Spinal cord (tissue), 10 donors: ENCODE data around the gene KRTAP4-6. TPM values are rescaled to one million over a fixed set of nuclear protein-coding genes. Genes with fewer than 3 reads are reported as not detected.
"Not testable (repeated sequence)": the region's sequence is repeated elsewhere in the genome, so short reads cannot be mapped to it uniquely, and the experiment has no call there.

Source experiments
- DNase-seq, 6 donors: peaks; one replicate each; pipeline versions ENCODE4 v3.0.0 to v3.0.0-alpha.2; 2013 to 2015; ENCODE audit warnings: low spot score in 6 of 6, low read depth in 4 of 6
- H3K27ac ChIP-seq: one replicate; pipeline ENCODE4 v1.5.1; 2013; ENCODE audit warnings: low read depth, low read length, control low read depth
- H3K27me3 ChIP-seq: one replicate; pipeline ENCODE4 v1.6.1; 2013; ENCODE audit warnings: low read length; ENCODE audit not compliant: control insufficient read depth, insufficient read depth
- H3K36me3 ChIP-seq: one replicate; pipeline ENCODE4 v1.6.1; 2013; ENCODE audit warnings: low read length; ENCODE audit not compliant: control insufficient read depth, insufficient read depth
- H3K4me1 ChIP-seq: one replicate; pipeline ENCODE4 v1.6.1; 2013; ENCODE audit warnings: low read length; ENCODE audit not compliant: control insufficient read depth, insufficient read depth
- H3K4me3 ChIP-seq: one replicate; pipeline ENCODE4 v1.5.1; 2013; ENCODE audit warnings: low read depth, low read length, control low read depth
- H3K9me3 ChIP-seq: one replicate; pipeline ENCODE4 v1.6.1; 2013; ENCODE audit warnings: low read length; ENCODE audit not compliant: control insufficient read depth, insufficient read depth
- WGBS: methylation state at CpG from one replicate; pipeline ENCODE4 v1.1.5; 2013; ENCODE audit warnings: missing lambda C conversion rate; ENCODE audit not compliant: insufficient coverage; 5-methylcytosine and 5-hydroxymethylcytosine counted together
- polyA plus RNA-seq, 2 donors: library from polyadenylated mRNA; unstranded; fragments of 120-200 nt; gene quantifications; one replicate each; pipeline ENCODE4 v1.2.1, GENCODE V29; 2013; ENCODE audit not compliant: insufficient read length in 2 of 2
- total RNA-seq, 2 donors: library from RNA; depleted of rRNA in 1 of 2; stranded (reverse); fragments of 120-200 nt in 1 of 2; fragments of >200 nt in 1 of 2; gene quantifications; one replicate each; pipeline versions ENCODE4 v1.2.3 to v1.2.4, GENCODE V29; 2013 to 2014
- donor health status: healthy.

Gene KRTAP4-6
- total and polyA plus RNA-seq, 4 donors: not detected

DNA sequence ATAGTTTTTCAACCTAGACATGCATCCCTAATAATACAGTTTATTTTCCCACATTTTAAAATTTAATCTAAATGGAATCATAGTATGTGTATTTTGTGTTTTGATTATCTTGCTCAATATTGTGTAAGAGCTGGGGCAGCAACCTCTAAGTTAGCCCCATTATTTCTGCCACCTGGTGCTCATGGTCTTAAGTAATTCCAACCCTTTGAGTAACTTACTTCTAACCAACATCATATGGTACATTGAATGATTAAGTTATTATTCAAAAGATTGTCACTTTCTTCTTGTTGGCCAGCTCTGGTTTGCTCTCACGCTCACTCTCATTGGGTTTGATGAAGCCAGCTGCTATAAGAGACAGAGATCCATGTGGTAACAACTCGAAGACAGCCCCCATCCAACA is 31.5 kb upstream of the KRTAP4-6 start:
- WGBS: no CpG with 5 or more reads among the region's 2 CpGs
- DNase-seq: no peak
- H3K9me3 ChIP-seq: no peaks in the 10 kb centered on the region
- no peak overlapping the region for H3K27ac ChIP-seq
- no peaks in the 10 kb centered on the region for H3K27me3 ChIP-seq
- H3K36me3 ChIP-seq: no peaks in the 10 kb centered on the region
- H3K4me1 ChIP-seq: no peaks in the 10 kb centered on the region
- H3K4me3 ChIP-seq: no peak overlapping the region

GRCh38 chr17:41168121-41168520 is 27.8 kb upstream of the KRTAP4-6 start, which contains the start of gene KRTAP4-3:
TSS of gene KRTAP4-3 (minus strand) at chr17:41168221. CDS start at chr17:41168172, 49 bp downstream.
- H3K4me3 ChIP-seq: no peak within 1 kb of the TSS
- no peak for DNase-seq
- H3K27ac ChIP-seq: no peak within 1 kb of the TSS
- 100% methylated on average over 1 of the region's 1 CpG for WGBS
- no peaks in the 10 kb centered on the region for H3K9me3 ChIP-seq
- H3K36me3 ChIP-seq: no peaks in the 10 kb centered on the region
- H3K4me1 ChIP-seq: no peaks in the 10 kb centered on the region
- H3K27me3 ChIP-seq: no peaks in the 10 kb centered on the region

- WGBS: 73% methylated on average over 7 of the region's 7 CpGs
Measured at GRCh38 chr17:41167561-41167960, 27.2 kb upstream of the KRTAP4-6 start.

DNA sequence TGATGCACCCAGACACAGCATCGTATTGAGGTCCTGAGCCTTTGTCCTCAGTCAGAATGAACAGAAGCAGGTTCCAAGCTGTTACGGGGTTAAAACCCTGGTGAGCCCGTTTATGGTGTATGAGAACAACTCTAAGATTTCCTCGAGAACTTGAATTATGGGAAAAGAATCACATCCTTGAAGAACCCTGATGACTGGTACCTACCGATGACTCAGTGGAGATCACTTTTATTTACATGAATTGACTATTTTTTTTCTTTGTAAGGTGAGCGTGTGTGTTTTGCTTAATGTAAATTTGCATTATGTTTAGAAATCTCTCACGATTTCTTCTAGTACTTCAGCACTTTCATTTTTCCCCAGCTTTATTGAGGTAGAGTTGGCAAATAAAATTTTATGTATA is 23.5 kb upstream of the KRTAP4-6 start:
- Histone ChIP-seq H3K27ac (no peak overlapping the region), H3K9me3 (no peaks in the 10 kb centered on the region), H3K36me3 (no peaks in the 10 kb centered on the region), H3K4me1 (no peaks in the 10 kb centered on the region), H3K4me3 (no peak overlapping the region), H3K27me3 (no peaks in the 10 kb centered on the region)
- WGBS: 78% methylated on average over 1 of the region's 7 CpGs
- no peak for DNase-seq

More at GRCh38 chr17:41167561-41167960, 27.2 kb upstream of the KRTAP4-6 start:
- H3K36me3 ChIP-seq: no peaks in the 10 kb centered on the region
- no peak overlapping the region for H3K4me3 ChIP-seq
- no peaks in the 10 kb centered on the region for H3K9me3 ChIP-seq
- H3K27me3 ChIP-seq: no peaks in the 10 kb centered on the region
- no peak for DNase-seq
- no peak overlapping the region for H3K27ac ChIP-seq
- H3K4me1 ChIP-seq: no peaks in the 10 kb centered on the region

GRCh38 chr17:41160648-41161047 is 20.3 kb upstream of the KRTAP4-6 start, which contains the start of gene KRTAP4-4:
TSS of gene KRTAP4-4 (minus strand) at chr17:41160748. CDS start at chr17:41160691, 57 bp downstream.
- DNase-seq: no peak
- no peaks in the 10 kb centered on the region for H3K27me3 ChIP-seq
- 40% methylated on average over 1 of the region's 1 CpG for WGBS
- no peak within 1 kb of the TSS for H3K4me3 ChIP-seq
- H3K27ac ChIP-seq: no peak within 1 kb of the TSS
- no peaks in the 10 kb centered on the region for H3K4me1 ChIP-seq
- no peaks in the 10 kb centered on the region for H3K36me3 ChIP-seq
- H3K9me3 ChIP-seq: no peaks in the 10 kb centered on the region

GRCh38 chr17:41160190-41160589 is 19.8 kb upstream of the KRTAP4-6 start:
- not testable (repeated sequence) for H3K4me3 ChIP-seq, H3K27me3 ChIP-seq, H3K4me1 ChIP-seq, H3K36me3 ChIP-seq, DNase-seq, H3K9me3 ChIP-seq, H3K27ac ChIP-seq
- WGBS: 95% methylated on average over 3 of the region's 3 CpGs

DNA sequence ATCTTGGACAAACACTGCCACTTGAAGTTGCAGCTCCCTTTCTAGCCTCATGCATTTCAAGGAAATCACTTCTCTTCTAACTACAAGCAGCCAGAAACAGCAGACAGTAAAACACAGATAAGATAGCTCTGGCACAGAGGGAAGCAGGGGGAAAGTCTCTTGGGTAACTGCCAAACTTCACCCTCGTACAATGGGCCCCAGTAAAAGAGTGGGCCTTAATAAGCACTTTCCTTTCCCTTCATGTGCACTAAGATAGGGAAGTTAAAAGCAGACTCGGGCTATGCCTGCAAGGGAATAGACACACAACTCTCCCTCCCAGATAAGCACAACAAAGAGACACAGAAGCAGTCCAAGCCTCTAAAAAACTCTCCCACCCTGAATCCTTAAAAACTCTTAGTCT is 13.5 kb upstream of the KRTAP4-6 start:
- DNase-seq: peak in 3 of 6 donors; percentile 4 to 57 (median 34)
- no CpG with 5 or more reads among the region's 2 CpGs for WGBS
- H3K4me3 ChIP-seq: no peak overlapping the region
- H3K9me3 ChIP-seq: no peaks in the 10 kb centered on the region
- H3K36me3 ChIP-seq: no peaks in the 10 kb centered on the region
- no peaks in the 10 kb centered on the region for H3K4me1 ChIP-seq
- H3K27ac ChIP-seq: no peak overlapping the region
- H3K27me3 ChIP-seq: no peaks in the 10 kb centered on the region

- no peaks in the 10 kb centered on the region for H3K36me3 ChIP-seq
- no peaks in the 10 kb centered on the region for H3K9me3 ChIP-seq
- H3K4me1 ChIP-seq: no peaks in the 10 kb centered on the region
- H3K27me3 ChIP-seq: no peaks in the 10 kb centered on the region
- DNase-seq: no peak
- no CpG with 5 or more reads among the region's 2 CpGs for WGBS
- no peak overlapping the region for H3K4me3 ChIP-seq
- H3K27ac ChIP-seq: no peak overlapping the region
Measured at GRCh38 chr17:41151525-41151924, 11.2 kb upstream of the KRTAP4-6 start.

GRCh38 chr17:41150026-41150425 is 9.7 kb upstream of the KRTAP4-6 start:
- no peaks in the 10 kb centered on the region for H3K9me3 ChIP-seq
- no peaks in the 10 kb centered on the region for H3K27me3 ChIP-seq
- 100% methylated on average over 1 of the region's 4 CpGs for WGBS
- H3K4me1 ChIP-seq: no peaks in the 10 kb centered on the region
- DNase-seq: no peak
- no peak overlapping the region for H3K27ac ChIP-seq
- no peak overlapping the region for H3K4me3 ChIP-seq
- H3K36me3 ChIP-seq: no peaks in the 10 kb centered on the region

GRCh38 chr17:41149652-41149985 is 9.3 kb upstream of the KRTAP4-6 start, which contains the start of gene KRTAP4-5:
TSS of gene KRTAP4-5 (minus strand) at chr17:41149825. CDS start at chr17:41149767, 58 bp downstream.
- Histone ChIP-seq H3K4me1 (no peaks in the 10 kb centered on the region), H3K27me3 (no peaks in the 10 kb centered on the region), H3K4me3 (no peak within 1 kb of the TSS), H3K9me3 (no peaks in the 10 kb centered on the region), H3K36me3 (no peaks in the 10 kb centered on the region), H3K27ac (no peak within 1 kb of the TSS)
- no peak for DNase-seq
- 88% methylated on average over 2 of the region's 2 CpGs for WGBS
